Panc1 (cell line): Measurements from ENCODE around the gene SHC4. TPM values are rescaled to one million over a fixed set of nuclear protein-coding genes. Genes with fewer than 3 reads are reported as not detected.

ENCODE experiments used
- ATAC-seq: fragments of 200-7000 bp; cut with Tn5 transposase; 2 replicates; pipeline ENCODE4 v1.9.1; 2020; ENCODE audit warnings: mild to moderate bottlenecking, moderate library complexity
- BruUV-seq: library from RNA; stranded (reverse); fragments of 400-500 nt; replicated peaks from 2 replicates; lab custom pipeline; 2021; lab: Mats Ljungman, UMichigan
- CTCF ChIA-PET: fragments of 300-600 bp; sonication (Branson Sonifier 250); formaldehyde crosslinking; loops from one replicate; lab custom pipeline; 2022; ENCODE audit warnings: antibody characterized with exemption; lab: Charles Lee
- POLR2A ChIA-PET: fragments of 300-600 bp; sonication (Branson Sonifier 250); formaldehyde crosslinking; loops from one replicate; lab custom pipeline; 2022; ENCODE audit warnings: antibody characterized with exemption; lab: Charles Lee
- DNase-seq: peaks from one replicate; pipeline ENCODE4 v3.0.0-alpha.2; 2010; ENCODE audit warnings: low read depth, low spot score
- H3K27ac ChIP-seq: 2 replicates; pipeline ENCODE4 v1.5.1; 2011; ENCODE audit warnings: mild to moderate bottlenecking, low read length, inconsistent platforms
- H3K27me3 ChIP-seq: fragments of 200-500 bp; sonication (Bioruptor generic); 2 replicates; pipeline ENCODE4 v1.6.0; 2014; ENCODE audit warnings: low read length, inconsistent platforms; ENCODE audit not compliant: control insufficient read depth, insufficient read depth
- H3K36me3 ChIP-seq: fragments of 200-500 bp; sonication (Bioruptor generic); 2 replicates; pipeline ENCODE4 v1.5.1; 2014; ENCODE audit warnings: inconsistent platforms, mild to moderate bottlenecking, low read length, moderate library complexity; ENCODE audit not compliant: control insufficient read depth, insufficient read depth
- H3K4me1 ChIP-seq: 2 replicates; pipeline ENCODE4 v1.5.1; 2011; ENCODE audit warnings: inconsistent platforms, mild to moderate bottlenecking, low read length, moderate library complexity; ENCODE audit not compliant: control insufficient read depth, insufficient read depth
- H3K4me3 ChIP-seq, 2 experiments: 2 replicates each; pipeline ENCODE4 v1.5.1; 2011 to 2012; ENCODE audit warnings: low read depth in 2 of 2, low read length in 2 of 2, mild to moderate bottlenecking in 2 of 2, inconsistent platforms in 1 of 2, moderate library complexity in 1 of 2
- H3K9me3 ChIP-seq: fragments of 200-500 bp; sonication (Bioruptor generic); 2 replicates; pipeline ENCODE4 v1.5.1; 2014; ENCODE audit warnings: low read depth, mild to moderate bottlenecking, inconsistent platforms, low read length, moderate library complexity; ENCODE audit not compliant: control insufficient read depth, insufficient read depth
- POLR2AphosphoS5 ChIP-seq: IDR thresholded peaks from 2 replicates; pipeline ENCODE4 v1.6.1; 2012; ENCODE audit warnings: mild to moderate bottlenecking, low read depth, low read length, moderate library complexity
- REST ChIP-seq, 2 experiments: IDR thresholded peaks; 2 replicates each; pipeline ENCODE4 v1.6.1; 2011 to 2012; ENCODE audit warnings: low read depth in 2 of 2, control low read depth in 1 of 2, low read length in 1 of 2, mild to moderate bottlenecking in 1 of 2, moderate library complexity in 1 of 2; ENCODE audit not compliant: insufficient read depth in 1 of 2
- SIN3A ChIP-seq: IDR thresholded peaks from 2 replicates; pipeline ENCODE4 v1.6.1; 2012; ENCODE audit warnings: low read depth, mild to moderate bottlenecking, low read length, moderate library complexity, borderline replicate concordance; ENCODE audit not compliant: insufficient read depth
- TCF7L2 ChIP-seq: IDR thresholded peaks from 2 replicates; pipeline ENCODE4 v1.6.1; 2011; ENCODE audit warnings: mild to moderate bottlenecking, low read depth, low read length, inconsistent platforms
- in situ Hi-C: cut with HindIII; loops from 2 replicates; pipeline ENCODE4 v1.10.0; 2016; ENCODE audit warnings: low sequenced_read_pairs, low pct_unique_long_range_greater_than_20kb
- intact Hi-C: fragments of 100-400 bp; cut with micrococcal nuclease; formaldehyde crosslinking; loops from one replicate; pipeline ENCODE4 v1.10.0; 2022; ENCODE audit not compliant: unreplicated experiment
- total RNA-seq: library from RNA; stranded (reverse); gene quantifications from one replicate; pipeline ENCODE4 v1.2.1, GENCODE V29; 2021; ENCODE audit not compliant: unreplicated experiment
- TF ChIP-seq, protein P1 (sequence below): fragments of 450-650 bp; IDR thresholded peaks from 2 replicates; pipeline ENCODE4 v1.5.1; 2017; ENCODE audit warnings: mild to moderate bottlenecking

Gene SHC4
- total RNA-seq, 1 experiment from 2014 or later = 0.10 TPM

DNA sequence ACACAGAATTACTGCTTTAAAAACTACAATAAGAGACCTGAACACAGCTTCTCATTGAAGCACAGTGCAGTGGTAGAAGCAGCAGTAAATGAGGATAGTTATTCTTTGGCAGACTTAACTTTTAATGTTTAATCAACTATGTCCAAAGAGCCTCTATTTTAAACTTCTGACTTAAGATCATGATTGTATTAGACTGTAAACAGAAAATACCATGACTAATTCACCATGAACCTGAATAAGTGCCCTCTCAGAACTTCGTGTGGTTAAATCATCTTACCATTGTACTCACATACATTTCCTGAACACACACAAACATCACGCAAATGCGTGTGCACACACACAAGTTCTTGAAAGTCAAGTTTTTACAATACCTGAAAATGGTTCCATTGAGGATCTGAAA is 166.8 kb downstream of the SHC4 start:
- BruUV-seq = no TSS peak
- DNase-seq (no peak), ATAC-seq (no peak)
- Histone ChIP-seq H3K4me1 (no peaks in the 10 kb centered on the region), H3K27me3 (no peaks in the 10 kb centered on the region), H3K36me3 (peaks cover 8% of the 10 kb centered on the region; the same call in 1 of the 2 replicates), H3K4me3 (no peak overlapping the region), H3K9me3 (no peaks in the 10 kb centered on the region), H3K27ac (no peak overlapping the region)
- ChIA-PET POLR2A (no interaction called here), CTCF (no interaction called here)
- intact Hi-C loops (no loop called here), in situ Hi-C loops (no loop called here)
- TF ChIP-seq REST (IDR thresholded peaks at IDR 0.05; ENCODE audit: insufficient read depth in 1 of 2, low read depth in 2 of 2, low read length in 1 of 2) (no peak), TCF7L2 (no peak), POLR2AphosphoS5 (no peak), SIN3A (no peak)
- TF ChIP-seq, protein P1, sequence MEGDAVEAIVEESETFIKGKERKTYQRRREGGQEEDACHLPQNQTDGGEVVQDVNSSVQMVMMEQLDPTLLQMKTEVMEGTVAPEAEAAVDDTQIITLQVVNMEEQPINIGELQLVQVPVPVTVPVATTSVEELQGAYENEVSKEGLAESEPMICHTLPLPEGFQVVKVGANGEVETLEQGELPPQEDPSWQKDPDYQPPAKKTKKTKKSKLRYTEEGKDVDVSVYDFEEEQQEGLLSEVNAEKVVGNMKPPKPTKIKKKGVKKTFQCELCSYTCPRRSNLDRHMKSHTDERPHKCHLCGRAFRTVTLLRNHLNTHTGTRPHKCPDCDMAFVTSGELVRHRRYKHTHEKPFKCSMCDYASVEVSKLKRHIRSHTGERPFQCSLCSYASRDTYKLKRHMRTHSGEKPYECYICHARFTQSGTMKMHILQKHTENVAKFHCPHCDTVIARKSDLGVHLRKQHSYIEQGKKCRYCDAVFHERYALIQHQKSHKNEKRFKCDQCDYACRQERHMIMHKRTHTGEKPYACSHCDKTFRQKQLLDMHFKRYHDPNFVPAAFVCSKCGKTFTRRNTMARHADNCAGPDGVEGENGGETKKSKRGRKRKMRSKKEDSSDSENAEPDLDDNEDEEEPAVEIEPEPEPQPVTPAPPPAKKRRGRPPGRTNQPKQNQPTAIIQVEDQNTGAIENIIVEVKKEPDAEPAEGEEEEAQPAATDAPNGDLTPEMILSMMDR = no peak

DNA sequence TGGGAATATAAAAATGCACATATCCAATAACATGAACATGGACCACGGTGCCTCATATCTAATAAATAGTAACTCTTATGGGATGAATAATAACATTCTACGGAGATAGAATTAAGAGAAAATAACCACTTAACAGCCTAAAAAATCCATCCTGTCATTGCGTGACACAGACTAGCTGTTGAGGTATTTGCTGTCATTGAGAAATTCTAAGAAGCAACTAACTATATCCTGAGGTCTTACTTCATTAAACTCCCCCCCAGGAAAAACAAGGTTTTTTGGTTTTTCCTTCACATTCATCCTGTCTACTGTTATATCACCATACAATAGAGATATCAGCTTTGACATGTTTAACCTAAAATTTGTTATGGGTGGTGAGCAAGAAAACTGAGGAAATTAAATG is 167.2 kb downstream of the SHC4 start:
- no TSS peak for BruUV-seq
- POLR2A ChIA-PET = no interaction called here
- Histone ChIP-seq H3K36me3 (peaks cover 8% of the 10 kb centered on the region; the same call in 1 of the 2 replicates), H3K4me1 (no peaks in the 10 kb centered on the region), H3K27me3 (no peaks in the 10 kb centered on the region), H3K27ac (no peak overlapping the region), H3K4me3 (no peak overlapping the region), H3K9me3 (no peaks in the 10 kb centered on the region)
- ATAC-seq (no peak), DNase-seq (no peak)
- intact Hi-C loops (no loop called here), in situ Hi-C loops (no loop called here)
- TF ChIP-seq REST (IDR thresholded peaks at IDR 0.05; ENCODE audit: insufficient read depth in 1 of 2, low read depth in 2 of 2, low read length in 1 of 2) = no peak
- TF ChIP-seq SIN3A = no peak
- no peak for TF ChIP-seq POLR2AphosphoS5
- TF ChIP-seq, protein P1 = no peak
- no peak for TF ChIP-seq TCF7L2
- CTCF ChIA-PET = no interaction called here
